Retinal pigment epithelial cell (primary cell): ENCODE results near the gene TMCC3.

Source experiments
- DNase-seq: peaks from one replicate; pipeline ENCODE4 v3.0.0-alpha.2; 2010; ENCODE audit warnings: low read depth
- H3K4me3 ChIP-seq: 2 replicates; pipeline ENCODE4 v1.5.1; 2011; ENCODE audit warnings: mild to moderate bottlenecking, low read length, control low read depth, moderate library complexity
- TF ChIP-seq, protein P1 (sequence below): conservative IDR thresholded peaks from 2 replicates; pipeline ENCODE4 v1.5.1; 2011; ENCODE audit warnings: low read depth, low read length, control low read depth, inconsistent platforms

TMCC3 gene

DNA sequence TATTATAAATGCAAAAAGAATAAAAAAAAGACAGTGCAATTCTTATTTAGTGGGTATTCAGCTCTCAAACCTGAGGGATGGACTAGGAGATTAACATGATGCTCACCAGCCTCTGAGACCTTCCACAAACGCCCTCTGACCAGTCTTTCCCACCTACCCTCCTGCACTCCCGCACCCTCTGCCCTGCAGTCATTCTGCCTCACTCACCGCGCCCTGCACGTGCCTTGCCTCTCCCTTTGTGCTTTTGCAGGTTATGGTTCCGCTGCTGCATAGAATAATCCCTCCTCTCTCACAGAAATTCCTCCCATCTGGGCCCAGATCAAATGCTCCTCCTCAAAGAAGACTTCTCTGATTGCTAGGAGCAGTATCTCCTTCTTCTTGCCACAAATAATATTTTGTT, 28.5 kb upstream of the TMCC3 start:
- no peak for DNase-seq
- H3K4me3 ChIP-seq: no peak overlapping the region

DNA sequence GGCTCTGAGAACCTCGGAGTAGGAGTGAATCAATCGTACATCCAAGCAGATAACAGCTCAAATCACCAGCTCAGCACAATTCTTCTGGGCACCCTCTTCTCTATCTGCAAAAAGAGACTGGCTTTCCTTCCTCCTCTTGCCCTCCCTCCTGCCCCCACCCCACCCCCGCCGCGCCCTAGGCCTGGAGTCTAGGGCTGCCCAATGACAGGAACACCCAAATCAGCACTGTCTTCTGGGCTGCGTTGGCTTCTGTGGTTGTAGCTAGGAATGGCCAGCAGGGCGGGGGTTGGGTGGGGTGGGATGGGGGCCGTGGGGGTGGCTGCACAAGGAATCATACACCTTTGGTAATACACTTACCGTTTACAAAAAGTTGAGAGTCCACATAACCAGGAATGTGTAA, 28.0 kb upstream of the TMCC3 start:
- no peak for DNase-seq
- no peak overlapping the region for H3K4me3 ChIP-seq
- TF ChIP-seq, protein P1, sequence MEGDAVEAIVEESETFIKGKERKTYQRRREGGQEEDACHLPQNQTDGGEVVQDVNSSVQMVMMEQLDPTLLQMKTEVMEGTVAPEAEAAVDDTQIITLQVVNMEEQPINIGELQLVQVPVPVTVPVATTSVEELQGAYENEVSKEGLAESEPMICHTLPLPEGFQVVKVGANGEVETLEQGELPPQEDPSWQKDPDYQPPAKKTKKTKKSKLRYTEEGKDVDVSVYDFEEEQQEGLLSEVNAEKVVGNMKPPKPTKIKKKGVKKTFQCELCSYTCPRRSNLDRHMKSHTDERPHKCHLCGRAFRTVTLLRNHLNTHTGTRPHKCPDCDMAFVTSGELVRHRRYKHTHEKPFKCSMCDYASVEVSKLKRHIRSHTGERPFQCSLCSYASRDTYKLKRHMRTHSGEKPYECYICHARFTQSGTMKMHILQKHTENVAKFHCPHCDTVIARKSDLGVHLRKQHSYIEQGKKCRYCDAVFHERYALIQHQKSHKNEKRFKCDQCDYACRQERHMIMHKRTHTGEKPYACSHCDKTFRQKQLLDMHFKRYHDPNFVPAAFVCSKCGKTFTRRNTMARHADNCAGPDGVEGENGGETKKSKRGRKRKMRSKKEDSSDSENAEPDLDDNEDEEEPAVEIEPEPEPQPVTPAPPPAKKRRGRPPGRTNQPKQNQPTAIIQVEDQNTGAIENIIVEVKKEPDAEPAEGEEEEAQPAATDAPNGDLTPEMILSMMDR: no peak

More for the DNA sequence above, 28.5 kb upstream of the TMCC3 start:
- TF ChIP-seq, protein P1: no peak

DNA sequence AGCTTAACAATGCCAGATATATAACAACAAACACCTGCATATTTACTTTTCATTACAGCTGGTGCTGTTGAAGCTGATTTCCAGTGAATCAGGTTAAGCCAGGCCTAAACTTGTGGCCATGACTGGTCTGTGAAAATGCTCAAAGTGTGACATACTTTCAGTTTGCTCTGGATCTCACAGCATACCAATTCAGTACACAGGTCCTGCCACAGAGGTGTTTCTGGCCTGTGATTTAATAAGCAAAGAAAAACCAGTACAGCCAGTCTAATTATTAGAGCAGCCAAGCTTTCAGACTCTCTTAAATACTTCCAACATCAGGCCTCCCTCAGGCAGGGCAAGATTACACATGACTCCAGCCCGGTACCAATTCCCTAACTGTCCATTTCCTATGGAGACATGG, 27.4 kb upstream of the TMCC3 start:
- H3K4me3 ChIP-seq: no peak overlapping the region
- TF ChIP-seq, protein P1: no peak
- DNase-seq: no peak

DNA sequence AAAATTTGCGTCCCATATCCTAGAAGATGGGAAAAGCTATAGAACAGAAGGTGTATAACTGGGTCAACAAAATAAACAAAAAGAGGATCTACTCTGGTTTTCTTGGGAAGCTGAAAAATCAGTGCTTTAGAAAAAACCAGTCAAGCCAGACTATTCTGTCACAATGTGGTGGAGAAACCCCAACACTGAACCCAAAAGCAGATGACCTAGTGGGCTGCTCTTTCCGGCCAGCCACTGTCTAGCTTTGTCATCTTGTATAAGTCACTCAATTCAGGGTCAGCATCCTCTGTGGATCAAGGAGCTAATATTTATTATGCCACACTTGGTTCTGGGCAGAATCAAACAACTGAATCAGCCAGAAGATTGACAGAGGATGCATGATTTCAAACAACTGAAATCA, 26.6 kb upstream of the TMCC3 start:
- no peak for DNase-seq
- TF ChIP-seq, protein P1: no peak
- no peak overlapping the region for H3K4me3 ChIP-seq

DNA sequence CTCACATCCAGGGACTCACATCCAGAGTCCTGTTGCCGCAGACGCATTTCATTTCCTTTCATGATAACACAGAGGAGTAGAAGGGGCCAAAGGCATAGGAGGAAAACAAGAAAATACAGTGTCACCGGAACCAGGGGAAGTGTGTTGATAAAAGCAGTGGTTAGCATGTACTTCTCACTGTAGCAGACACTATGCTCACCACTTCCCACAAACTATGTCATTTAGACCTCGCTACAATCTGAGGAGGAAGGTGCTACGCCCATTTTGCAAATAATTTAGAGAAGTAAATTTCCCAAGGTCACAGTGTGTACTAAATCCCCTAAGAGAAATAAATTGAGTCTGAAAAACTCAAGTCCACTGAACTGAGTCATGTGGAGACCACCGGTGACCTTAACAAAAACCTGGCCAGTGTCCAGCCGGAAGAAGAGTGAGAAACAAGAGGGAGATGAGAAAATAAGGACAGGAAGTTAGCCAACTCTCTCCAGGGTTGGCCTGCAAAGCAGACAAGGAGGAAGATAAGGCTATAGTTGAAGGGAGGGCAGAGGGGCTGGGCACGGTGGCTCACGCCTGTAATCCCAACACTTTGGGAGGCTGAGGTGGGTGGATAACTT, 25.8 kb upstream of the TMCC3 start:
- TF ChIP-seq, protein P1: no peak
- H3K4me3 ChIP-seq: no peak overlapping the region
- no peak for DNase-seq

DNA sequence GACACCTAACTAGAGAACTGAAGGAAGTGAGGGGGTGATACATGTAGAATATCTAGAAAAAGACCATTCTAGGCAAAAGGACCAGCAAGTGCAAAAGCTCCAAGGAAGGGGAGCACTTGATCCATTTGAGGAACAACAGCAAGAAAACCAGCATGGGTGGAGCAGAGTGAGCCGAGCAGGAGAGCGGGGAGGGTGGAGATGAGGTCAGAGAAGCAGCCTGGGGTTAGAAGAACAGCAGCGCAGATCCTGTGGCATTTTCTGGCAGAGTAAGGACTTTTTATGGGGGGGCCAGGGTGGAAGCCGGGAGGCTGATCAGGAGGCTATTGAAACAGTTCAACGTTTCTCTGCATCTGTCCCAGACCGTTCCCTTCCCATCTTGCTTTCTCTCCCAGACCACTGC, 24.5 kb upstream of the TMCC3 start:
- DNase-seq: no peak
- H3K4me3 ChIP-seq: no peak overlapping the region
- TF ChIP-seq, protein P1: no peak

DNA sequence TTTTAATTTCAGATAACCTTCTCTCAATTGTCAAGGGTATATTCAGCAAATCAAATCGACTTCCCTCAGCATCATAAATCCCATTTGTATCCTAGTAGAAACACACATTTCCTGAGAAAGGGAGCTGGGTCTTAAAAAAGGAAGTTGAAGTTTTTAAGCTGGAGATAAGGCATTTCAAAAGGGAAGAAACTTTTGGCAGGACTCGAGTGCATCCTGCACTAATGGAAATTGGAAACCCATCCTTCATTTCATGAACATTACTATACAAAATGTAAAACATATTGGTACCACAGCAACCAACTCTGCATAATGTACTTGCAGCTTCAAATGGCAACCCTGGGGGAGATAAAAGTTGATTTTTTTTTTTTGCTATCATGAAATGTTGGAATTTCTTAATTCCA, 23.7 kb upstream of the TMCC3 start:
- DNase-seq: no peak
- TF ChIP-seq, protein P1: no peak
- no peak overlapping the region for H3K4me3 ChIP-seq
